ENCODE measurements around the gene RHBDL2. TPM values are rescaled to one million over a fixed set of nuclear protein-coding genes. Genes with fewer than 3 reads are reported as not detected.
"Not testable (repeated sequence)": the region's sequence is repeated elsewhere in the genome, so short reads cannot be mapped to it uniquely, and the experiment has no call there.

The RHBDL2 gene, protein sequence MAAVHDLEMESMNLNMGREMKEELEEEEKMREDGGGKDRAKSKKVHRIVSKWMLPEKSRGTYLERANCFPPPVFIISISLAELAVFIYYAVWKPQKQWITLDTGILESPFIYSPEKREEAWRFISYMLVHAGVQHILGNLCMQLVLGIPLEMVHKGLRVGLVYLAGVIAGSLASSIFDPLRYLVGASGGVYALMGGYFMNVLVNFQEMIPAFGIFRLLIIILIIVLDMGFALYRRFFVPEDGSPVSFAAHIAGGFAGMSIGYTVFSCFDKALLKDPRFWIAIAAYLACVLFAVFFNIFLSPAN
- total RNA-seq: not detected

DNA sequence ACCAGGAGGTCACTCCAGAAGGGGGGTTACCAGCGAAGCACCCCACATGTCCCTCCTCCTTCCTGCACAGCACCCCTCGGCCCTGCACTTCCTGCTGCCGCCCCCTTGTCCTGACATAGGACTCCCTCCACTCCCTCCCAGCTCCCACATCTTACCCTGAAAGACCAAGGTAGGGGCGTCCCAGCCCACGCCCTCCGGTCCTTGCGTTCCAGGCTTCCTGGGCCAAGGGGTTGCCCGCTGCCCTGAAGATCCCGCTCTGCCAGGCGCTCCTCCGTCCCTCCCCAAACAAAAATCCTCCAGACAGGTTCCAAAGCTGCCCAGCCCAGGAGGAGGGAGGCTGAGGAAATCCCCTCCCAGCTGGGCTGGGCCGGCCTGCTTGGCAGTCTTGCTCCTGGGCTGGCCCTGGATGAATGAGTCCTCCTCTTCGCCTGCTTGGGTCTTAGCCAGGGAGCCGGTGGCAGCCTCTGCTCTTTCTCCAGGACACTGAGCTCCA, at the start of gene RHBDL2:
Gene RHBDL2, minus strand, starts transcription at position 304 of the 493 bp plus-strand sequence. CDS start 22,618 bp downstream, outside the sequence.
- DNase-seq (ENCODE audit: extremely low spot score): no peak
- Histone ChIP-seq H3K27ac (replicated peaks in 1 of 4) (no peak within 1 kb of the TSS), H3K4me3 (peak within 1 kb of the TSS; percentile 41 to 53 (median 46)), H3K4me1 (peaks cover 10 to 13% (median 13%) of the 10 kb centered on the region in 4 donors), H3K27me3 (no peaks in the 10 kb centered on the region), H3K9me3 (no peaks in the 10 kb centered on the region), H3K36me3 (no peaks in the 10 kb centered on the region)
- TF ChIP-seq, protein P1, sequence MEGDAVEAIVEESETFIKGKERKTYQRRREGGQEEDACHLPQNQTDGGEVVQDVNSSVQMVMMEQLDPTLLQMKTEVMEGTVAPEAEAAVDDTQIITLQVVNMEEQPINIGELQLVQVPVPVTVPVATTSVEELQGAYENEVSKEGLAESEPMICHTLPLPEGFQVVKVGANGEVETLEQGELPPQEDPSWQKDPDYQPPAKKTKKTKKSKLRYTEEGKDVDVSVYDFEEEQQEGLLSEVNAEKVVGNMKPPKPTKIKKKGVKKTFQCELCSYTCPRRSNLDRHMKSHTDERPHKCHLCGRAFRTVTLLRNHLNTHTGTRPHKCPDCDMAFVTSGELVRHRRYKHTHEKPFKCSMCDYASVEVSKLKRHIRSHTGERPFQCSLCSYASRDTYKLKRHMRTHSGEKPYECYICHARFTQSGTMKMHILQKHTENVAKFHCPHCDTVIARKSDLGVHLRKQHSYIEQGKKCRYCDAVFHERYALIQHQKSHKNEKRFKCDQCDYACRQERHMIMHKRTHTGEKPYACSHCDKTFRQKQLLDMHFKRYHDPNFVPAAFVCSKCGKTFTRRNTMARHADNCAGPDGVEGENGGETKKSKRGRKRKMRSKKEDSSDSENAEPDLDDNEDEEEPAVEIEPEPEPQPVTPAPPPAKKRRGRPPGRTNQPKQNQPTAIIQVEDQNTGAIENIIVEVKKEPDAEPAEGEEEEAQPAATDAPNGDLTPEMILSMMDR (IDR thresholded peaks at IDR 0.05): no peak
- TF ChIP-seq EP300 (IDR thresholded peaks at IDR 0.05) (no peak), POLR2AphosphoS5 (IDR thresholded peaks at IDR 0.05) (no peak), POLR2A (IDR thresholded peaks at IDR 0.05; ENCODE audit: low read depth) (no peak)
- intact Hi-C loops (cut with DNase I): no loop called here
- WGBS: 40% methylated on average over 13 of the region's 14 CpGs

DNA sequence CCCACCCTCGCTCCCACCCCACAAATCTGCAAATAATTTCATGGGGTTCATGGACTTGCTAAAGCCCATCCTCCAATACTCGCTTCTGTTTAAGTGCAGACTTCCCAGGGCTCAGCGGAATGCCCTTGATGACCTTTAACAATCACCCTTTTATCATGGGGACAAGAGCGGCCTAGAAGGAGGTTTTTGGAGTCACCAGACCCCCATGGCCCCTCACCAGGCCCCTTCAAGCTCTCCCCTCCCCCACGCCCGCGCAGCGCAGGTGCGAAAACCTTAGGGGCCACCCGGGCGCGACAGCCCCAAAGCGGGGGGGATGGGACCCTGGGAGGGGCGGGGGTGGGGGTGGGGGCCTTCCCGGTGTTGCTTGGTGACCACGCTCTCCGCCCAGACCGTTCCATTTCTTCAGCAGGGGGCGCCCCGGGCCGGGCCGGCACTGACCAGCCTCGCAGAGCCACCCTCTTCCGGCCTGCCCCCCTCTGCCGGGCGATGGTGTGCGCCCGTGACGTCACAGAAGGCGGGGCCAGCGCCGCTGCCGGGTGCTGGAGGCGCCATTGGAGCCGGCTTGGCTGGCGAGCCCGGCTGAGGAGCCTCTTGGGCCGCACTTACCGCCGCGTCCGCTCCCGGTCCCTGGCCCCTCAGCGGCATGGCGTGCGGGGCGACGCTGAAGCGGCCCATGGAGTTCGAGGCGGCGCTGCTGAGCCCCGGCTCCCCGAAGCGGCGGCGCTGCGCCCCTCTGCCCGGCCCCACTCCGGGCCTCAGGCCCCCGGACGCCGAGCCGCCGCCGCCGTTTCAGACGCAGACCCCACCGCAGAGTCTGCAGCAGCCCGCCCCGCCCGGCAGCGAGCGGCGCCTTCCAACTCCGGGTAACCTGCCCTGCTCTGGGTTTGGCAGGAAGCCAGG, 49.4 kb upstream of the RHBDL2 start, which contains the start of gene AKIRIN1:
Gene AKIRIN1, plus strand, starts transcription at position 539 of the 900 bp plus-strand sequence. Its CDS starts 105 bp downstream, at position 644.
- WGBS: under 1% methylated on average over 46 of the region's 76 CpGs
- intact Hi-C loops (cut with DNase I): loop anchor here (5.0 kb wide), 2 partner anchors 36 to 134 kb away; partner anchors contain the start of genes NDUFS5 and RRAGC

DNA sequence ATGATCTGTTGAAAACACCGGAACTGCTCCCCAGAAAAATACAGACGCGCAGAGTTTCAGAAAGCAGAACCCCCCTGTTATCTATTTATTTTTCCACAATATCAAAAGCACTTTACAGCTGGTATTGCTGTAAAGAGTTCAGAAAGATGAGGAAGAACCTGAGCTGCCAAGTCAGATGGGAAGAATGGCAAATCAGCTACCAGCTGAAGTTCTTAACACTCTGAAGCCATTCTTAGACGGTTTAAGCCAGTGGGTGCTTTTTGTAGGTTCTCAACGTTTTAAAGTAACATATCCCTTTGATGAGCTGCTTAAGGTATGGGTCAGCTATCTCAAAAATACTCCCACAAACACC, 48.7 kb upstream of the RHBDL2 start:
- Histone ChIP-seq H3K27me3 (no peaks in the 10 kb centered on the region), H3K4me1 (peaks cover 18 to 45% (median 34%) of the 10 kb centered on the region in 4 donors), H3K36me3 (peaks cover 0 to 9% (median 2%) of the 10 kb centered on the region in 4 donors), H3K27ac (replicated peaks in 1 of 4) (peak overlapping the region; percentile 95 to 99 (median 98)), H3K9me3 (no peaks in the 10 kb centered on the region), H3K4me3 (peak overlapping the region; percentile 97 to 100 (median 100))
- WGBS: 22% methylated on average over 5 of the region's 5 CpGs
- DNase-seq (ENCODE audit: extremely low spot score): no peak
- TF ChIP-seq POLR2A (IDR thresholded peaks at IDR 0.05; ENCODE audit: low read depth) (no peak), EP300 (IDR thresholded peaks at IDR 0.05) (no peak), POLR2AphosphoS5 (IDR thresholded peaks at IDR 0.05) (no peak)
- TF ChIP-seq, protein P1 (IDR thresholded peaks at IDR 0.05): no peak
- intact Hi-C loops (cut with DNase I): loop anchor here (5.0 kb wide), 2 partner anchors 37 to 133 kb away; partner anchors contain the start of genes NDUFS5 and RRAGC

More for the DNA sequence above, 49.4 kb upstream of the RHBDL2 start, which contains the start of gene AKIRIN1:
- Histone ChIP-seq H3K4me3 (peak within 1 kb of the TSS; percentile 97 to 100 (median 100)), H3K36me3 (peaks cover 0 to 14% (median 5%) of the 10 kb centered on the region in 4 donors), H3K9me3 (no peaks in the 10 kb centered on the region), H3K27me3 (no peaks in the 10 kb centered on the region), H3K4me1 (peaks cover 19 to 49% (median 40%) of the 10 kb centered on the region in 4 donors), H3K27ac (replicated peaks in 1 of 4) (peak within 1 kb of the TSS; percentile 95 to 99 (median 98))
- peak; percentile 99 for DNase-seq (ENCODE audit: extremely low spot score)
- TF ChIP-seq EP300 (IDR thresholded peaks at IDR 0.05) (no peak), POLR2AphosphoS5 (IDR thresholded peaks at IDR 0.05) (peak; percentile 96 to 98), POLR2A (IDR thresholded peaks at IDR 0.05; ENCODE audit: low read depth) (peak; percentile 97)
- TF ChIP-seq, protein P1 (IDR thresholded peaks at IDR 0.05): peak in 2 of 3 experiments; percentile 14 to 45

DNA sequence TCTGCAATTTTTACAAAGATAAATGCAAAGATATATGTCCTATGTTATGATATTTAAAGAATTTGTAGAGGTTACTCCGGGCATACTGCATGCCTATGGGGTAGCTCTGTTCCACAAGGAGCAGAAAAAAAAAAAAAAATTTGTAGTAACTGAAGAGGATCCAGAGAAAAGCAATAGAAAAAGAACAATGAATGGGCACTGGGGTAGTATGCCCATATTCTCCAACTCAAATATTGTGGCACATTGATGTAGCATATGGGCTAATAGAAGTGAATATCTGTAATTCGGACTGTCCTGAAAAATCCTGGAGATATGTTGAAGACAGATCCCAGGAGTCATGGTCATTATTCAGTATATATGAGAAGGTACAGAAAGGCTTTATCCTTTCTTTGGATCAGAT, 48.3 kb upstream of the RHBDL2 start:
- Histone ChIP-seq H3K36me3 (peaks cover 0 to 7% (median 1%) of the 10 kb centered on the region in 4 donors), H3K27ac (replicated peaks in 1 of 4) (peak overlapping the region in 3 of 4 donors; percentile 95 to 99 (median 96)), H3K4me3 (peak overlapping the region in 1 of 4 donors; percentile 97), H3K27me3 (no peaks in the 10 kb centered on the region), H3K4me1 (peaks cover 17 to 41% (median 30%) of the 10 kb centered on the region in 4 donors), H3K9me3 (no peaks in the 10 kb centered on the region)
- intact Hi-C loops (cut with DNase I): loop anchor here (5.0 kb wide), 2 partner anchors 37 to 133 kb away; partner anchors contain the start of genes NDUFS5 and RRAGC
- no peak for DNase-seq (ENCODE audit: extremely low spot score)
- TF ChIP-seq, protein P1 (IDR thresholded peaks at IDR 0.05): no peak
- no peak for TF ChIP-seq EP300 (IDR thresholded peaks at IDR 0.05)
- TF ChIP-seq POLR2AphosphoS5 (IDR thresholded peaks at IDR 0.05): no peak
- TF ChIP-seq POLR2A (IDR thresholded peaks at IDR 0.05; ENCODE audit: low read depth): no peak
- WGBS: 31% methylated on average over 2 of the region's 2 CpGs

DNA sequence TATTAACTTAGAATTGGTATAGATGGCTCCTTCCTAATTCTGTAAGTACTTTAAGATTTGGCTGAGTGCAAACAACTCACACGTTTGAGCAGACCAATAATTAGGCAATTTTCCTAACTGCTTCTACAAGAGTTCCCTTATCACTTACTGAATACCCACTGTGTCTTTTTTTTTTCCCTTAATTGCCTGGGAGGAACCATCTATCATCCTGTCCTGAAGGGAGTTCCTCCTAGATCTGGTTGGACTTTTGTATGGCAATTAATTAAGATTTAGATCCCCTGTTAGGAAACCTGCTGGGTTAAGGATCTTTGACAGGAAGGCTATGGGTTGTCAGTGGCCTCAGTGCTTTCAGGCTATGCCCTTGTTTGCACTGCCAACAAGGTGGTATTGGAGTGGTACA, 37.8 kb upstream of the RHBDL2 start:
- H3K36me3 ChIP-seq; H3K4me3 ChIP-seq; DNase-seq (ENCODE audit: extremely low spot score); intact Hi-C loops (cut with DNase I); H3K27me3 ChIP-seq; H3K4me1 ChIP-seq; H3K27ac ChIP-seq (replicated peaks in 1 of 4): not testable (repeated sequence)
- H3K9me3 ChIP-seq: peaks cover 0 to 10% (median 9%) of the 10 kb centered on the region in 4 donors
- WGBS: 55% methylated on average over 1 of the region's 1 CpG

DNA sequence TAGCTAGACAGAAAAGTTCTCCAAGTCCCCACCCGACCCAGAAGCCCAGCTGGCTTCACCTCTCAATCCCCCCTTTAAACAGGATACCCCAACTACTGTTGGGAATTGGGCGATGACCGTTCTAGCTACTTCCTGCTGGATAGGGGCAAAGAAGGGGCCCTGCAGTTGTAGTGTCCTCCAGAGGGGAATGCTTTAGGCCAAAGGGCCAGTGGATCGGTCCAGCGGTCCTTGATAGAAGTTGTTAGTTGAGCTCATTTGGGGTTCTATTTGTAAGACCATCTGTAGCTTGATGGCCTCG, 36.6 kb upstream of the RHBDL2 start:
- DNase-seq (ENCODE audit: extremely low spot score); H3K27me3 ChIP-seq; intact Hi-C loops (cut with DNase I); H3K4me3 ChIP-seq; H3K27ac ChIP-seq (replicated peaks in 1 of 4); H3K4me1 ChIP-seq; H3K36me3 ChIP-seq: not testable (repeated sequence)
- 95% methylated on average over 6 of the region's 6 CpGs for WGBS
- H3K9me3 ChIP-seq: peaks cover 0 to 10% (median 9%) of the 10 kb centered on the region in 4 donors
